GM06990 (cell line): ENCODE data around the gene E2F1.

ENCODE experiments used
- DNase-seq: peaks from one replicate; pipeline ENCODE4 v3.0.0-alpha.2; 2011; ENCODE audit not compliant: insufficient read length; ENCODE audit errors: extremely low read depth
- H3K27me3 ChIP-seq: replicated peaks from 2 replicates; pipeline ENCODE4 v1.6.0; 2011; ENCODE audit warnings: low read length; ENCODE audit not compliant: control insufficient read depth, insufficient read depth
- H3K36me3 ChIP-seq: 2 replicates; pipeline ENCODE4 v1.5.1; 2011; ENCODE audit warnings: low read length; ENCODE audit not compliant: control insufficient read depth, insufficient read depth
- H3K4me3 ChIP-seq: replicated peaks from 2 replicates; pipeline ENCODE4 v1.5.1; 2011; ENCODE audit warnings: low read depth, mild to moderate bottlenecking, control low read depth, low read length
- TF ChIP-seq, protein P1 (sequence below): IDR thresholded peaks from 2 replicates; pipeline ENCODE4 v1.5.1; 2011; ENCODE audit warnings: low read length, control low read depth, mild to moderate bottlenecking, inconsistent platforms; ENCODE audit not compliant: insufficient read depth, poor library complexity, severe bottlenecking

Gene E2F1

DNA sequence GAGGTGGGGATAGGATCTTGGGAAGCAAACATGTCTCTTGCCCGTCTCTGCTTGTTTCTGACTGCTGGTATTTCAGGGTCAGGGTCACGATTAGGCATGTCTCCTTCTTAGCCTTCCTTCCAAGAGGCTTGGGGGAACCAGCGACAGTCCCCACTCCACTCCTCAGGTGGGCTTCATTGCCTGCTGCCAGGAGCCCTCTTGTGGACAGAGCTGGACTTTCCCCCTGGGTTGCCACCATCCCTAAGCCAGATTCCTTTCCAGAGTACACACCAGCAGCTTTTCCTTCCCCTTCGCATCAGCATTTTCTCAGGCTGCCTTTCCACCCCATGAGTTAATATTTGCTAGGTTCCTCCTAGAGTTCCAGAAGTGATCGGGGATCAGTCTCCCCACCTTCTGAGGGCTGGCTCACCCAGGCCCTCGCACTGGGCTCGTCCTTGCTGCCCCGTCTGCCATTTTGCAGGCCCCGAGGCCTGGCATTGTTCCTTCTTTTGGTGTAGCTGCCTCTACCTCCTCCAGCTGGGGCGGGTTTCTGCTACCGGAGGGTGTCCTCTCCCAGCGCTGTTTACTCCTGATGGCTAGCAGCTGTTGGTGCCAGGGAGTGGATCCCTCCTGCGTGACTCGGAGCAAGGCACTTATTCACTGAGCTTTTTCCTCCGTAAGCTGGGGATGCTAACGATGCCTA is 32.8 kb downstream of the E2F1 start:
- no peaks in the 10 kb centered on the region for H3K27me3 ChIP-seq
- no peak overlapping the region for H3K4me3 ChIP-seq
- no peak for DNase-seq
- TF ChIP-seq, protein P1, sequence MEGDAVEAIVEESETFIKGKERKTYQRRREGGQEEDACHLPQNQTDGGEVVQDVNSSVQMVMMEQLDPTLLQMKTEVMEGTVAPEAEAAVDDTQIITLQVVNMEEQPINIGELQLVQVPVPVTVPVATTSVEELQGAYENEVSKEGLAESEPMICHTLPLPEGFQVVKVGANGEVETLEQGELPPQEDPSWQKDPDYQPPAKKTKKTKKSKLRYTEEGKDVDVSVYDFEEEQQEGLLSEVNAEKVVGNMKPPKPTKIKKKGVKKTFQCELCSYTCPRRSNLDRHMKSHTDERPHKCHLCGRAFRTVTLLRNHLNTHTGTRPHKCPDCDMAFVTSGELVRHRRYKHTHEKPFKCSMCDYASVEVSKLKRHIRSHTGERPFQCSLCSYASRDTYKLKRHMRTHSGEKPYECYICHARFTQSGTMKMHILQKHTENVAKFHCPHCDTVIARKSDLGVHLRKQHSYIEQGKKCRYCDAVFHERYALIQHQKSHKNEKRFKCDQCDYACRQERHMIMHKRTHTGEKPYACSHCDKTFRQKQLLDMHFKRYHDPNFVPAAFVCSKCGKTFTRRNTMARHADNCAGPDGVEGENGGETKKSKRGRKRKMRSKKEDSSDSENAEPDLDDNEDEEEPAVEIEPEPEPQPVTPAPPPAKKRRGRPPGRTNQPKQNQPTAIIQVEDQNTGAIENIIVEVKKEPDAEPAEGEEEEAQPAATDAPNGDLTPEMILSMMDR: peak; percentile 80
- H3K36me3 ChIP-seq: 0 out of 2 replicates have a peak, but pooled peaks cover 1% of the 10 kb centered on the region

DNA sequence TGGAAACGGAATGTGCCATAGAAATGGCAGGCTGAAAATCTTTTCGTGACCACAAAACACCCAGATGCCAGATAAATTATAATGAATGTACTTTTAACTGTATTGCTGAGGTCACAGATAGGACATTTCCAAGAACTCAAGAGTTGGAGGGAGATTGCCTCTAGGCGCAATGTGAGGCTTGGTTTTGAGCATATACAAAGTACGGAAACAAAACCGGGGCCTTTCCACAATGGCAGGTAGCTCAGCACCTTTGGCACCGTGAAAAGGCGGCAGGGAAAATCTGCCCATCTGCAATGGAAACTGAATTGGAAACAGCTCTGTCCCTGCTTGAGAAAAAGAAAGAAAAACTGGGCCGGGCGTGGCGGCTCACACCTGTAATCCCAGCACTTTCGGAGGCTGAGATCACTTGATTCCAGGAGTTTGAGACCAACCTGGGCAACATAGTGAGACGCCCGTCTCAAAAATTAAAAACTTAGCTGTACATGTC is 34.6 kb downstream of the E2F1 start:
- DNase-seq: no peak
- no peaks in the 10 kb centered on the region for H3K36me3 ChIP-seq
- no peak overlapping the region for H3K4me3 ChIP-seq
- TF ChIP-seq, protein P1: no peak
- no peaks in the 10 kb centered on the region for H3K27me3 ChIP-seq

DNA sequence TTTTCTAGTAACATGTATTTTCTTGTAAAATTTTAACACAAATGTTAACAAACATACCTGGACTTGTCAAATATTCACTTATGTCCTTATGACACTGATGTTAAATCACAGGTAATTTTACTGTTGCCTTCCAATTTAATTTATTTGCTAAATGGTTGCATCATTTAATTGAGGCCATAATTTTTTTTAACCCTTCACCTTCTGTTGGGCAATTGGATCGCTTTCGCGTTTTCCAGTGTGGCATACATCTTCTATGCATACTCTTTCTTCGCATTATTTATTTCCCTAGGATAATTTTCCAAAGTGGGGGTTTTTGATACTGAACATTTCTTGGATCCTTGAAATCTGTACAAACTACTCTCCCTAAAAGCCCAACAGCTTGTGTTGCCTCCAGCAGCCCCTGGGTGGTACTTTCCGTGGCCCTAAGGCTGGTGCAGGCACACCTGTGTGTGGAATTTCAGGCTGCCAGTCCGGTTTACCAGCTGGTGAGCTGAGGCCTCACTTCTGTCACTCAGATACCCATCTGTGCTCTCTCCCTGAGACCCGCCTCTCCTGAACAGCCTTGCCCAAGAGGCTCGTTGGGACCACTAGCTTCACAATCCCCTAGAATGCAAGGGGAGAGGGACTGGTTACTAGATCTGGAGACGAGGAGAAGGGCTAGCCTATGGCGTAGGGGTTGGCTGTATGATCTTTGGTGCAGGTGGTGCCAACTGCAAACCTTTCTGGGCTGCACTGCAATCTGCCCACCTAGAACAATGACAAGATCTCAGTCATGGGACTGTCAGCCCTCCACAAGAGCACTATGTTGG is 35.2 kb downstream of the E2F1 start:
- no peak for DNase-seq
- H3K4me3 ChIP-seq: no peak overlapping the region
- H3K27me3 ChIP-seq: no peaks in the 10 kb centered on the region
- TF ChIP-seq, protein P1: no peak
- no peaks in the 10 kb centered on the region for H3K36me3 ChIP-seq

DNA sequence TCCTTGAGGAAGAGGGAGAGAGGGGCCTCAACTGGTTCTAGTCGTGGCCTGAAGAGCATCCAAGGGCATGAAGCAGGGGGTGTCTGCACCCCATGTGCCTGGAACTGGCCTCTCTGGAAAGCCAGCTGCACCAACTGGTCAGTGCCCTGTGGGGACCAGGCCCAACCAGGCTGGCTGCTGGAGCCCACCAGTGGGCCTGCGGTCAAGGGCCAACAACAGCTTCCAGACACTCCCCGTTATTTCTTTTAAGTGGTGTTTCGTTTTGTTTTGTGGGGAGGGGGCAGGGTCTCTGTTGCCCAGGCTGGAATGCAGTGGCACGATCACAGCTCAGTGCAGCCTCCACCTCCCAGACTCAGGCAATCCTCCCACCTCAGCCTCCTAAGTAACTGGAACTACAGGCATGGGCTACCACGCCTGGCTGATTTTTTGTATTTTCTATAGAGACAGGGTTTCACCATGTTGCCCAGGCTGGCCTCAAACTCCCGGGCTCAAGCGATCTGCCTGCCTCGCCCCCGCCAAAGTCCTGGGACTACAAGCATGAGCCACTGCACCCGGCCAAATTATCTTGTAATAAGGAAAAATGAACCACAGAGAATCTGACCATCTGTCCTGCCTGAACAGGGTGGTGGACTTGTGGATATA is 36.0 kb downstream of the E2F1 start:
- no peaks in the 10 kb centered on the region; the same call in none of the 2 replicates for H3K36me3 ChIP-seq
- TF ChIP-seq, protein P1: no peak
- no peak for DNase-seq

DNA sequence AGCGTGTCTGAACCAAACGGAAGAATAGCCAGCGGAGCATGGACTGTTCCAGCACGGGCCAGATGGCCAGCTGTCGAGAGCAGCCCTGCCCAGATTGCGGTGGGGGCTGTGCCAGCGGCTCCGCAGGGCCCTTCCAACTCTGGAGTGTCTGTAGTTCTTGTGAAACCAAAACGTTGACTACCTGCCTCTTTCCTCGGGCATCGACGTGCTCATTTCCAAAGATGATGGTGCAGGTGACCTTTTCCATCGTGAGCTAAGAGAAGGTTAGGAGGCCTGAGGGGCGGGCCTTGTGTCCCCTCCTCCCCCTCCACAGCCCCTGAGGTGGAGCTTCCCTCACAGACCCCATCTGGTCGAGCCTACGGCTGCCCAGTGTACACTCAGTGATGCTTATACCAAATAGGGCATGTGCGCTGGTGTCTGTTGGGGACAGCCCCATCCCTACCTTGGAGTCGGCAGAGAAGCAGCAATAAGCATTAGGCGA is 36.9 kb downstream of the E2F1 start:
- Histone ChIP-seq H3K4me3 (no peak overlapping the region), H3K27me3 (no peaks in the 10 kb centered on the region), H3K36me3 (peaks cover 5% of the 10 kb centered on the region)
- no peak for DNase-seq
- TF ChIP-seq, protein P1: no peak

More for the DNA sequence above, 36.0 kb downstream of the E2F1 start:
- no peaks in the 10 kb centered on the region for H3K27me3 ChIP-seq
- H3K4me3 ChIP-seq: no peak overlapping the region
